HG03565 (cell line): Measurements from ENCODE around the gene CCDC187.
"Not testable (repeated sequence)": the region's sequence is repeated elsewhere in the genome, so short reads cannot be mapped to it uniquely, and the experiment has no call there.

ENCODE experiments used
- ATAC-seq: cut with Tn5 transposase; IDR thresholded peaks from one replicate; pipeline ENCODE4 v1.9.1; 2021; ENCODE audit warnings: mild to moderate bottlenecking, moderate library complexity; ENCODE audit not compliant: unreplicated experiment

Gene CCDC187

GRCh38 chr9:136273244-136273865, 30.5 kb downstream of the CCDC187 start:
- no peak for ATAC-seq

- no peak for ATAC-seq
These were observed 33.7 kb downstream of the CCDC187 start for GRCh38 chr9:136270173-136270705.

- no peak for ATAC-seq
These were observed 35.2 kb downstream of the CCDC187 start for GRCh38 chr9:136268735-136269134.

- no peak for ATAC-seq
These were observed 35.6 kb downstream of the CCDC187 start for GRCh38 chr9:136268318-136268717.

DNA sequence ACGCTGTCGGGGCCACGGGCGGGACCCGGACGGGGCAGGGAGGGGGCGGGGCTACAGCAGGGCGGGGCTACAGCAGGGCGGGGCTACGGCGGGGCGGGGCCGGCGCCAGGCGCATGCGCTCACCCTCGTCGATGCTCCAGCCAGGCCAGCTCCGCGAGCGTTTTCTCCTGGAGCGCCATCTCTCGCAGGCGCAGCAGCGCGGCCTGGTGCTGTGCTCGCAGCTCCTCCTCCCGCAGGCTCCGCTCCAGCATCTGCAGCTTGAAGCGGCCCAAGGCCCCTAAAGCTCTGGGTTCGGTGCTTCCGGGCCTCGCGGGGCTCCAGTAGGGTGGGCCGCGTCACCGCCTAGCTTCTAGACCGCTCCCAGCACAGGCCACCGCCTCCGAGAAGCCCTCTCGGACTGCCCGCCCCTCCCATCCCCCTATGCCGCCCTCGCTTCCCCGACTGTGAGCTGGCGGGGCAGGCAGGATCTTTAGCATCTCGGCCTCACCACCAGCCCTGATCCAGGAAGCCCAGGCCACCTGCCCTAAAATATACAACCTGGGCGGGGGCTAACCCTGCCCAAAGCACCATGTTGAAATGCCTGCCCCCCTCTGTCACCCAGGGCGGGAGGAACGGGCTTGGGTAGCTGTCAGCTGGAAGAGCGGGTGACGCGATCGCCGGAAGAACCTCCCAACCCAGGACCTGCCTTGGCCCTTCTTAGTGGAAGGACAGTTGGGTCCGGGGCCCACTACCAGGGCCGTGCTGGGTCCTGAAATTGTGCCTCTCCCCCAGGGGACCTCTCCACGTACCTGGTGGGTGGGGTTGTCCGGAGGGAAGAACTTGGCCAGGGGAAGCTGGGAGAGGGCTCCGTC, 36.4 kb downstream of the CCDC187 start:
- peak; percentile 63 for ATAC-seq

DNA sequence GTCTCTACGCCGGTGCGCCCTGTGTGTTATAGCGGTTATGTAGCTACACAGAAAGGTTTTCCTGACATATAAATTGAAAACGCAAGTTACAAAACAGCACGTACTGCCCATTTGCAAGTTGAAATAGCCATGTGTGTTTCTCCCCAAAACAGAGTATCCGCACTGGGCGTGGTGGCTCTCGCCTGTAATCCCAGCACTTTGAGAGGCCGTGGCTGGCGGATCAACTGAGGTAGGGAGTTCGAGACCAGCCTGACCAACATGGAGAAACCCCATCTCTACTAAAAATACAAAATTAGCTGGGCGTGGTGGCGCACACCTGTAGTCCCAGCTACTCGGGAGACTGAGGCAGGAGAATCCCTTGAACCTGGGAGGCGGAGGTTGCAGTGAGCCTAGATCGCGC, 37.3 kb downstream of the CCDC187 start:
- ATAC-seq = not testable (repeated sequence)

GRCh38 chr9:136265561-136266355, 38.1 kb downstream of the CCDC187 start:
- ATAC-seq = no peak

DNA sequence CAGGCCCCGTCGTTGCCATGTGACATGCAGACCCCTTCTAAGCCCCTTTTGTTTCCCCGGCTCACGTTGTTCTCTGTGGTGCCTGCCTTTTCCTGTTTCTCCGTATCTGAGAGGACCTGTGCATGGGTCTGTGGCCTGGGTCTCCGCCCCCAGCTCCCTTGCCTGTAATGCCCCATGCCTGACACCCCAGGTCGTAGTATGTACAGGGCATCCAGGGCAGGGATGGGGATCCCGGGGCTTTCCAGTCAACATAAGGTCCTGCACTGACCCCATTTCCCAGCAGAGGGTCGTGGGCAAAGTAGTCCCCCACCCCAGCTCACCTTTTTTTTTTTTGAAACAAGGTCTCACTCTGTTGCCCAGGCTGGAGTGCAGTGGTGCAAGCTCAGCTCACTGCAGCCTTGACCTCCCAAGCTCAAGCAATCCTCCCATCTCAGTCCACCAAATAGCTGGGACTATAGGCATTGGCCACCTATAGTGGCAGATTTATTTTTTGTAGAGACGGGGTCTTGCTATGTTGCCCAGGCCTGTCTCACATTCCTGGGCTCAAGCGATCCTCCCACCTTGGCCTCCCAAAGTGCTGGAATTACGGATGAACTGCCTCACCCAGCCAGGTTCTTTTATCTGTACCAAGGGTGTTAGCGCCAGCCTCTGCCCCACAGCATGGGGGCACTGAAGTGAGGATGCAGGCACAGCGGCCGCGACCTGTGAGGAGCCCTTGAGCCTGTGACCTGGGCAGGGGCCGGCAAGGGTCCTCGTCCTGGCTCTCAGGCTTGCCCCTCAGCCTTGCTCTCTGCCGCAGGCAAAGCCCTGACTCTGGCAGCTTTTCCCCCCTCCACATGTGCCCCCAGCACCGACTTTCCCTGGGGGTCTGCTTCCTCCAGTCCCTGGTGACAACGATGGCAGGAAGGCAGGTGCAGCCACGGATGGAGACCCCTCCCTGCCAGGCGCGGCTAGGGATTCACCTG, 39.2 kb downstream of the CCDC187 start:
- ATAC-seq = no peak

DNA sequence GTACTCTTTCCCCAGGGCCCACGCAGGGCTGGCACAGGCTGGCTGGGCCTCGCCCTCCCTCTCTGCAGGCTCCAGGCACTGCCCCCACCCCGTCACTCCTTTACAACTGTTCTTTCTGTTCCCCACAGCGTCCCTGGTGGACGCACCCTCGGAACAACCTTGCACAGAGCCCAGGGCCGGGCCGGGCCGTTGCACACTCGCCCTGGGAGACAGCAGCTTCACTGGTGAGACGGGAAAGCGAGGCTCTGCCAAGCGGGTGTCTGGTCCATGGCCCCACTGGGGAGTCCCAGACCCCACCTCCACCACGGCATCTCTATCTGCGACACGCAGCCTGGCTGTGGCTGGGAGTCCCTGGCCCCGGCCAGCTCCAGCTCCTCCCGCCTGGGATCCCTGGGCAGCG, 39.9 kb downstream of the CCDC187 start:
- no peak for ATAC-seq

- no peak for ATAC-seq
These were observed 41.2 kb downstream of the CCDC187 start for GRCh38 chr9:136262671-136263178.

- no peak for ATAC-seq
These were observed 42.0 kb downstream of the CCDC187 start for GRCh38 chr9:136261686-136262430.

DNA sequence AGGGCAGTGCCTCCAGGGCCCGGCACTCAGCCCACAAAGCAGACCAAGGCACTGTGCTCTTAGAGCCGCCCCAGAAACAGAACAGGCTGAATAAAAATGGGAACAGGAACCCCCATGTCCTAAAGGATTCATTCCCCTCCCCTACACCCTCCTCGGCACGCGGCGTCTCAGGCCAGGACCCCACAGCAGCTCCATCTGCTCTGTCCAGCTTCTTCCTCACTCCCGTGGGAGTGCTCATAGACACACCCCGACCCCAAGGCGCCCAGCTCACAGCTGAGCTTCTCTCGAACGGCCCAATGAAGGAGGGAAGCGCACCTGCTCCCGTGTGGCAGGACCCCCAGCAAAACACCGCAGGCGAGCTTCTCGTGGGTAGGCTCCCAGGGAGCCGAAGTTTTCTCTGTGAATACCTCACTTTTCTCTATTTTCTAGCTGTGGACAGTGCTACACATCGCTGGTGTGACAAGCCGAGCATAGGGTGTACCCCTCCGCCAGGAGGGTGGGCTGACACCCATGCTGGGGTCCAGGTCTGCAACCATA, 42.9 kb downstream of the CCDC187 start:
- no peak for ATAC-seq

DNA sequence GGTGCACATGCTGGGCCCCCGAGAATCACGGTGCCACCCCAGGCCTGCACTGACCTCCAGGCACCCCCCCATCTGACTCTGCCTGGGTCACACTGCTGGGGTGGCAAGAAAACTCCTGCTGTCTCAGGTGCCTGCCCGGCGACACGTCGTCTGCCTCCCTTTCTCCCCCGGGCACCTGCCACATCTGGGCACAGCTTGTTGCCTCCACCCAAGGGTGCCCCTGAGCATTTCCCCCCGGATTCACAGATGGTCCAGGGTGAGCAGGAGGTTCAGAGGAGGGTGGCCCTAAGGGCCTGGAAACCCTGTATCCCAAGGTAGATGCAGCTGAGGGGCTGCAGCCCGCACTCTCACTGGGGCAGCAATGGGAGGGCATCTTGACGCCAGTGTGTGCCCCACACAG, 43.4 kb downstream of the CCDC187 start:
- no peak for ATAC-seq

GRCh38 chr9:136259836-136260235, 44.1 kb downstream of the CCDC187 start:
- ATAC-seq = no peak

GRCh38 chr9:136259517-136259813, 44.4 kb downstream of the CCDC187 start:
- ATAC-seq = no peak

DNA sequence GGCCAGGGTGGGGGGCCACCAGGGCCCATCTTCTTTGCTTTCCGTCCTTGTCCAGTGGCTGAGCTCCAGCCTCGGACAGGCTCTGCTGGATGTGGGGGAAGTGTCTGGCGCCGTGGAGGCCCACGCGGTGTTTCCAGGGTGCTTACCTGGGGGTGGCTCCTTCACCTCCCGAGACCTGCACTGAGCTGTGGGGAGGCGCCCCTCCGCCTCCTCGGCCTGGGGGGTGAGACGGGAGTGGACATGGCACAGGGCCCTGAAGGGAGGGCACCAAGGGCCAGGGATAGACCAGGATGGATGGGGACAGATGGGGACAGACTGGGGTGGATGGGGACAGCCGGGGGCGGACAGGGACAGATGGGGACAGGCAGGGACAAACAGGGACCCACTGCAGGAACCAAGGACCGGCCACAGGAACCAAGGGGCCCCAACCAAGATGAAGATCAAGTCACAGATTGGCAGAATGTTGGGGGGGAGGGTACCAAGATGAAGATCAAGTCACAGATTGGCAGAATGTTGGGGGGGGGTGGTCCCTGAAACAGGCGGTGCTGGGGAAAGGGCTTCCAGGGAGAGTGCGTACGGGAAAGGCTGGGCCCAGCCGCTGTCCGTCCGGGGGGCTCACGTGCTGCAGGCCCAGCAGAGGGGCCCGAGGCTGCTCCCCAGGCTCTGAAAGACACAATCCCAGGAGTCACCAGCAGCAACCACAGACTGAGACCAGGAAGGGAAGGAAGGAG, 44.9 kb downstream of the CCDC187 start:
- ATAC-seq = no peak

GRCh38 chr9:136258299-136258625, 45.6 kb downstream of the CCDC187 start:
- no peak for ATAC-seq

DNA sequence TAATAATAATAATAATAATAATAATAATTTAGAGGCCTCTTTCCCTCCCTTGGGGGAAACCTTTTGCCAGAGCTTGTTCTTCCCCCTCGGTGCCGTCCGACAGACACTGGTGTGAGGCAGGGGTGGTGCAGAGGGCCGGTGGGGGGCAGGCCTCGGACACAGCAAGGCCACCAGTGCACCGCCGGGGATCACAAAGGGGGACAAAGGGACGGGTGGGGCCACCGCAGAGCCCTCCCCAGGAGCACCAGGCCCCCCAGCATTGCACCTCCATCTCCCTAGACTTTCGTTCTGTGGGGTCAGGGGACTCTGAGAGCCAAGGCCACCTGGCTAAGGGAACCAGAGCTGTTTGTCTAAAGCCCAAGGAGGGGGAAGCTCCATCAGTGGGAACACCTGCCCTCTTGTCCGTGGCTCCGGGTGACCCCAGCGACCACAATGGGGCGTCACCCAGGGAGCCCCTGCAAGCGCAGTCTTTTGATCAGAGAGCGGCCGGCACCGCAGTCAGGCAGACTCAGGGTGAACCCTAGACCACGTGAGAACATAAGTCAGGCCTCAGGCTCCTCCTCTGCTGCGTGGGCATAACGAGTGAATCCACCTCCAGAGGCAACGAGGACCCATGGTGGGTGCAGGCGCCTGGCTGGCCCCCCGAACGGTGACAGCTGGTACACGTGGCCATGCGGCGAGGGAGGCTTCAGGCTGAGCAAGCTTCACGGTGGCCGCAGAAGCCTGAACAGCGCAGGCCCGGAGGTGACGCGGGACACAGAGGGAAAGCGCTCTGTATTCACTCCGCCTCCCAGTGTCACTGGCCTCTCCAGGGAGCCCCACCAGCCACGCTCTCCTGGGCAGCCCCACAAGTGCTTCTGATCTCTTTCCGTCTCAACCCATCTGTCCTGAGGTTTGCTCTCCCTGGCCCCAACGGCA, 46.3 kb downstream of the CCDC187 start:
- ATAC-seq = no peak
